Fibroblast of lung (primary cell): ENCODE results near the gene AXL. TPM values are rescaled to one million over a fixed set of nuclear protein-coding genes. Genes with fewer than 3 reads are reported as not detected.

ENCODE experiments used
- DNase-seq, 2 donors: peaks; one replicate each; pipeline versions ENCODE4 v3.0.0 to v3.0.0-alpha.2; 2010; ENCODE audit warnings: low read depth in 2 of 2
- H2AFZ ChIP-seq: 2 replicates; pipeline ENCODE4 v1.5.1; 2012; ENCODE audit warnings: low read length, control low read depth, inconsistent platforms
- H3K27ac ChIP-seq: 2 replicates; pipeline ENCODE4 v1.5.1; 2011; ENCODE audit warnings: low read length, control low read depth; ENCODE audit not compliant: insufficient read depth
- H3K27me3 ChIP-seq: 2 replicates; pipeline ENCODE4 v1.5.1; 2011; ENCODE audit warnings: mild to moderate bottlenecking, low read length; ENCODE audit not compliant: control insufficient read depth, insufficient read depth
- H3K36me3 ChIP-seq: 2 replicates; pipeline ENCODE4 v1.5.1; 2011; ENCODE audit warnings: low read length; ENCODE audit not compliant: control insufficient read depth, insufficient read depth
- H3K4me1 ChIP-seq: 2 replicates; pipeline ENCODE4 v1.5.1; 2011; ENCODE audit warnings: low read length; ENCODE audit not compliant: control insufficient read depth, insufficient read depth; ENCODE audit errors: extremely low read depth
- H3K4me2 ChIP-seq: 2 replicates; pipeline ENCODE4 v1.5.1; 2011; ENCODE audit warnings: low read length, control low read depth; ENCODE audit not compliant: insufficient read depth; ENCODE audit errors: extremely low read depth
- H3K4me3 ChIP-seq, 4 experiments: fragments of 200-600 bp in 1 of 4; sonication (generic) in 1 of 4; replicated peaks in 1 of 4; 2 replicates each; pipeline ENCODE4 v1.5.1; 2011 to 2016; ENCODE audit warnings: low read length in 4 of 4, low read depth in 3 of 4, mild to moderate bottlenecking in 3 of 4, control low read depth in 2 of 4, inconsistent platforms in 1 of 4, mixed read lengths in 1 of 4; ENCODE audit not compliant: insufficient read depth in 1 of 4; ENCODE audit errors: control extremely low read depth in 1 of 4
- H3K79me2 ChIP-seq: 2 replicates; pipeline ENCODE4 v1.5.1; 2012; ENCODE audit warnings: mild to moderate bottlenecking, low read length, inconsistent platforms; ENCODE audit not compliant: control insufficient read depth, insufficient read depth
- H3K9ac ChIP-seq: 2 replicates; pipeline ENCODE4 v1.5.1; 2011; ENCODE audit warnings: mild to moderate bottlenecking, low read length, control low read depth; ENCODE audit not compliant: insufficient read depth
- H3K9me3 ChIP-seq: 2 replicates; pipeline ENCODE4 v1.5.1; 2012; ENCODE audit warnings: low read depth, low read length; ENCODE audit not compliant: control insufficient read depth, insufficient read depth
- H4K20me1 ChIP-seq: 2 replicates; pipeline ENCODE4 v1.5.1; 2011; ENCODE audit warnings: low read length; ENCODE audit not compliant: control insufficient read depth, insufficient read depth; ENCODE audit errors: extremely low read depth
- EZH2 ChIP-seq: IDR thresholded peaks from 2 replicates; pipeline ENCODE4 v1.5.1; 2012; ENCODE audit warnings: low read length, control low read depth, mild to moderate bottlenecking; ENCODE audit errors: missing control alignments
- polyA plus RNA-seq, 2 donors: library from polyadenylated mRNA; depleted of rRNA in 1 of 2; stranded (reverse) in 1 of 2; unstranded in 1 of 2; fragments of >200 nt; gene quantifications; 2 replicates each; pipeline ENCODE4 v1.2.1, GENCODE V29; 2011 to 2012; ENCODE audit warnings: missing spikeins in 1 of 2
- total RNA-seq: library from RNA; depleted of rRNA; stranded (reverse); fragments of >200 nt; gene quantifications from 2 replicates; pipeline ENCODE4 v1.2.1, GENCODE V29; 2014
- TF ChIP-seq, protein P1 (sequence below), 2 donors: IDR thresholded peaks in 1 of 2; conservative IDR thresholded peaks in 1 of 2; 1 replicate in 1 of 2; 2 replicates in 1 of 2; pipeline ENCODE4 v1.5.1; 2011 to 2012; ENCODE audit warnings: low read length in 2 of 2, control low read depth in 1 of 2, inconsistent platforms in 1 of 2, low read depth in 1 of 2, mild to moderate bottlenecking in 1 of 2

AXL gene
- total and polyA plus RNA-seq, 2 donors (not counting 1 experiment from before 2014, with no cell fraction given), result 223 to 319 TPM

- Histone ChIP-seq H3K27ac (no peak overlapping the region), H3K27me3 (peaks cover 3% of the 10 kb centered on the region), H3K9ac (no peak overlapping the region), H2AFZ (no peak overlapping the region), H3K36me3 (no peaks in the 10 kb centered on the region), H3K9me3 (no peaks in the 10 kb centered on the region), H3K4me2 (no peak overlapping the region), H3K4me1 (no peaks in the 10 kb centered on the region), H3K4me3 (no peak overlapping the region), H4K20me1 (no peaks in the 10 kb centered on the region), H3K79me2 (no peaks in the 10 kb centered on the region)
- no peak for DNase-seq
- TF ChIP-seq, protein P1, sequence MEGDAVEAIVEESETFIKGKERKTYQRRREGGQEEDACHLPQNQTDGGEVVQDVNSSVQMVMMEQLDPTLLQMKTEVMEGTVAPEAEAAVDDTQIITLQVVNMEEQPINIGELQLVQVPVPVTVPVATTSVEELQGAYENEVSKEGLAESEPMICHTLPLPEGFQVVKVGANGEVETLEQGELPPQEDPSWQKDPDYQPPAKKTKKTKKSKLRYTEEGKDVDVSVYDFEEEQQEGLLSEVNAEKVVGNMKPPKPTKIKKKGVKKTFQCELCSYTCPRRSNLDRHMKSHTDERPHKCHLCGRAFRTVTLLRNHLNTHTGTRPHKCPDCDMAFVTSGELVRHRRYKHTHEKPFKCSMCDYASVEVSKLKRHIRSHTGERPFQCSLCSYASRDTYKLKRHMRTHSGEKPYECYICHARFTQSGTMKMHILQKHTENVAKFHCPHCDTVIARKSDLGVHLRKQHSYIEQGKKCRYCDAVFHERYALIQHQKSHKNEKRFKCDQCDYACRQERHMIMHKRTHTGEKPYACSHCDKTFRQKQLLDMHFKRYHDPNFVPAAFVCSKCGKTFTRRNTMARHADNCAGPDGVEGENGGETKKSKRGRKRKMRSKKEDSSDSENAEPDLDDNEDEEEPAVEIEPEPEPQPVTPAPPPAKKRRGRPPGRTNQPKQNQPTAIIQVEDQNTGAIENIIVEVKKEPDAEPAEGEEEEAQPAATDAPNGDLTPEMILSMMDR (conservative IDR thresholded peaks at IDR 0.05 in 1 of 2, IDR thresholded peaks at IDR 0.05 in 1 of 2; ENCODE audit: low read depth in 1 of 2, low read length in 2 of 2), result no peak
- TF ChIP-seq EZH2, result no peak
Observed at GRCh38 chr19:41186971-41187883, 31.8 kb upstream of the AXL start.

DNA sequence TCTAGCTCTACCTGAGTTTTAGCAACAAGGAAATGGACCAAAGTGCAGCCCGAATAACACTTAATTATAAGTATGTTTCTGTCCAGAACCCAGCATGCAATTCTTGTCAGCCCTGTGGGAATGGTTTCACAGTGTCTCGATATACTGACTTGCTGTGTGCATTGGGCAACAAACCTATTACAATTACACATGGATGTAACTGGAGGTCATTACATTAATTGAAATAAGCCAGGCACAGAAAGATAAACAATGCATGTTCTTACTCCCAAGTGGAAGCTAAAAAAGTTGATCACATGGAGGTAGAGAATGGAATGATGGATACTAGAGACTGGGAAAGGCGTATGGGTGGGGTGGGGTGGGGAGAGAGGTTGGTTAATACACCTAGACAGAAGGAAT, 31.1 kb upstream of the AXL start:
- Histone ChIP-seq H3K4me3 (no peak overlapping the region), H3K27me3 (peaks cover 3% of the 10 kb centered on the region), H3K36me3 (no peaks in the 10 kb centered on the region), H3K27ac (no peak overlapping the region), H3K9me3 (no peaks in the 10 kb centered on the region), H2AFZ (no peak overlapping the region), H4K20me1 (no peaks in the 10 kb centered on the region), H3K4me1 (peaks cover 3% of the 10 kb centered on the region), H3K9ac (no peak overlapping the region), H3K79me2 (no peaks in the 10 kb centered on the region), H3K4me2 (no peak overlapping the region)
- DNase-seq, result no peak
- TF ChIP-seq, protein P1 (conservative IDR thresholded peaks at IDR 0.05 in 1 of 2, IDR thresholded peaks at IDR 0.05 in 1 of 2; ENCODE audit: low read depth in 1 of 2, low read length in 2 of 2), result no peak
- no peak for TF ChIP-seq EZH2

GRCh38 chr19:41189425-41190065, 29.5 kb upstream of the AXL start:
- H3K4me3 ChIP-seq, result no peak overlapping the region
- H3K4me1 ChIP-seq, result peaks cover 3% of the 10 kb centered on the region
- no peaks in the 10 kb centered on the region for H4K20me1 ChIP-seq
- peaks cover 2% of the 10 kb centered on the region for H3K79me2 ChIP-seq
- TF ChIP-seq, protein P1 (conservative IDR thresholded peaks at IDR 0.05 in 1 of 2, IDR thresholded peaks at IDR 0.05 in 1 of 2; ENCODE audit: low read depth in 1 of 2, low read length in 2 of 2), result no peak
- no peak for TF ChIP-seq EZH2
- H3K27me3 ChIP-seq, result peaks cover 3% of the 10 kb centered on the region
- H3K4me2 ChIP-seq, result no peak overlapping the region
- no peak overlapping the region for H2AFZ ChIP-seq
- DNase-seq, result no peak
- no peaks in the 10 kb centered on the region for H3K9me3 ChIP-seq
- H3K9ac ChIP-seq, result no peak overlapping the region
- H3K27ac ChIP-seq, result no peak overlapping the region
- H3K36me3 ChIP-seq, result no peaks in the 10 kb centered on the region
